Adrenal gland (tissue), 12 donors: ENCODE data around the gene TOMM6. TPM values are rescaled to one million over a fixed set of nuclear protein-coding genes. Genes with fewer than 3 reads are reported as not detected.
A peak's percentile ranks its signal among the peaks of the same experiment; 100 is the strongest.
"Not testable (repeated sequence)": the region's sequence is repeated elsewhere in the genome, so short reads cannot be mapped to it uniquely, and the experiment has no call there.

ENCODE experiments used
- DNase-seq, 7 donors: peaks; one replicate each; pipeline ENCODE4 v3.0.0-alpha.2; 2019 to 2020
- H3K27ac ChIP-seq, 5 donors: fragments of 200-600 bp; sonication (generic) in 4 of 5; 1 replicate in 3 of 5; 2 replicates in 2 of 5; pipeline versions ENCODE4 v1.5.1 to v1.8.0; 2016 to 2020; ENCODE audit warnings: mild to moderate bottlenecking in 1 of 5
- H3K27me3 ChIP-seq: fragments of 200-600 bp; 2 replicates; pipeline ENCODE4 v1.8.0; 2021
- H3K36me3 ChIP-seq, 2 donors: fragments of 200-600 bp; replicated peaks in 1 of 2; 1 replicate in 1 of 2; 2 replicates in 1 of 2; pipeline versions ENCODE4 v1.5.1 to v1.8.0; 2018 to 2022
- H3K4me1 ChIP-seq, 2 donors: fragments of 200-600 bp; replicated peaks in 1 of 2; 1 replicate in 1 of 2; 2 replicates in 1 of 2; pipeline versions ENCODE4 v1.5.1 to v1.8.0; 2018 to 2021
- H3K4me3 ChIP-seq, 4 donors: fragments of 200-600 bp; sonication (generic) in 3 of 4; one replicate each; pipeline ENCODE4 v1.5.1; 2016 to 2018
- H3K9me3 ChIP-seq, 3 donors: fragments of 200-600 bp; sonication (generic) in 1 of 3; replicated peaks in 1 of 3; 1 replicate in 2 of 3; 2 replicates in 1 of 3; pipeline versions ENCODE4 v1.5.1 to v1.8.0; 2016 to 2021
- POLR2A ChIP-seq, 2 donors: fragments of 450-650 bp; IDR thresholded peaks; one replicate each; pipeline ENCODE4 v1.6.1; 2017; ENCODE audit warnings: antibody characterized with exemption in 2 of 2, mild to moderate bottlenecking in 2 of 2, moderate library complexity in 1 of 2
- WGBS, 4 donors: extraction: QIAGEN DNeasy Blood & Tissue Kit in 2 of 4; methylation state at CpG; one replicate each; pipeline versions ENCODE4 v1.1.5 to v1.1.7; 2013 to 2017; 5-methylcytosine and 5-hydroxymethylcytosine counted together
- intact Hi-C, 2 donors: fragments of 100-400 bp; cut with DNase I; formaldehyde crosslinking; loops; one replicate each; pipeline versions ENCODE4 v1.14.1 to v1.15.0; 2022 to 2023
- polyA plus RNA-seq, 3 donors: library from polyadenylated mRNA; stranded (reverse); fragments of 200-250 nt in 2 of 3; fragments of 350-450 nt in 1 of 3; fragmentation: Illumina TruSeq in 1 of 3; extraction: RNeasy Lipid Tissue Mini Kit (QIAGEN cat#74804) in 1 of 3; gene quantifications; one replicate each; pipeline ENCODE4 v1.2.3, GENCODE V29; 2013 to 2014
- total RNA-seq, 9 donors: library from RNA; depleted of rRNA in 4 of 9; stranded (reverse); fragments of >200 nt in 4 of 9; fragments of 120-200 nt in 1 of 9; fragmentation: NEBNext Ultra II Directional in 1 of 9; extraction: Animal tissue kit (Norgen Biotek cat#: 25700) in 1 of 9; gene quantifications; one replicate each; pipeline versions ENCODE4 v1.1.0 to v1.2.4, GENCODE V29; 2013 to 2023
- TF ChIP-seq, protein P1 (sequence below), 6 experiments: fragments of 450-650 bp in 4 of 6; fragments of 200-600 bp in 2 of 6; sonication (generic) in 1 of 6; IDR thresholded peaks; 1 replicate in 5 of 6; 2 replicates in 1 of 6; pipeline versions ENCODE4 v1.5.1 to v1.8.0; 2016 to 2021; ENCODE audit warnings: antibody characterized with exemption in 6 of 6, mild to moderate bottlenecking in 2 of 6, moderate library complexity in 1 of 6
- donor health status: healthy with polysubstance abuse.
- donor health status: Bipolar disorder and iron deficiency.
- donor health status: DM: yes; HTN: yes; CAD: no.
- donor health status: DM: no; HTN: no; CAD: no.
- donor health status: DM: no; HTN: no; CAD: no.
- donor health status: DM: yes; HTN: yes; CAD: no.

Gene TOMM6
- total and polyA plus RNA-seq, 12 donors: 146 to 507 (median 243) TPM

DNA sequence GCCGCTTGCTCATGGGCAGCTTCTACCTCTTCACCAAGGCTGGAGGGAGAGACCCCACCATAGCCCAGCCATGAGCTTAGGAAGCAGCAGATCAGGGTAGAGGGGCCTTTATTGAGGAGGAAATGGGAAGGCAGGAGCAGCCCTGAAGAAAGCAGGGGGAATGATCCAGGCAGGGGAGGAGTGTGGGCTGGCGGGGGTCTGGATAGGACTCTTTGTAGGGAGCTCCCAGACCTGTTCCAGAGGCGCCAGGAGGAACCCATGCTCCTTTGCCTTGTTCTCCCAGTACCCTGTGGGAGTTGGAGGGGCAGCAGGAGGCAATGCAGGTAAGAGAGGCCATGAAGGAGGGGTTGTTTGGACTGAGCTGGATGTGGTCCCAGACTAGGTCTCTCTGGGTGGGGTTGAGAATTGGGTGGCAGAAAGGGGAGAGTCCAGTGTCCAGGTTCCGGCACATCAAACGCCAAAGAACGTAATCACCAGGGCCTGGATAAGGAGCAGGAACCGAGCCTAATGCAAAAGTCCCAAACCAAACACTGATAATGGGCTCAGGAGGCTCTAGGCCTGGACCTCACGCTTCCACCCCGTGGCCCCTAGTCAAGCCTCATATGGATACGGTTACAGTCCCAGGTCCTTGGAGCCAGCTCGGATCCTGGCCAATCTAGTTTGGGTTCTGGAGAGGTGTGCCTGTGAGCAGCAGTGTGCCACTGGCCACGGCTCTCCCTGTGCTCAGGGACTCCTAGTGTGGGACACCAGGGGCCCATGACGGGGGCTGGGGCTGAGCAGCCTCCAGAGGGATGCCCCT, 28.2 kb upstream of the TOMM6 start:
- intact Hi-C loops: no loop called here

DNA sequence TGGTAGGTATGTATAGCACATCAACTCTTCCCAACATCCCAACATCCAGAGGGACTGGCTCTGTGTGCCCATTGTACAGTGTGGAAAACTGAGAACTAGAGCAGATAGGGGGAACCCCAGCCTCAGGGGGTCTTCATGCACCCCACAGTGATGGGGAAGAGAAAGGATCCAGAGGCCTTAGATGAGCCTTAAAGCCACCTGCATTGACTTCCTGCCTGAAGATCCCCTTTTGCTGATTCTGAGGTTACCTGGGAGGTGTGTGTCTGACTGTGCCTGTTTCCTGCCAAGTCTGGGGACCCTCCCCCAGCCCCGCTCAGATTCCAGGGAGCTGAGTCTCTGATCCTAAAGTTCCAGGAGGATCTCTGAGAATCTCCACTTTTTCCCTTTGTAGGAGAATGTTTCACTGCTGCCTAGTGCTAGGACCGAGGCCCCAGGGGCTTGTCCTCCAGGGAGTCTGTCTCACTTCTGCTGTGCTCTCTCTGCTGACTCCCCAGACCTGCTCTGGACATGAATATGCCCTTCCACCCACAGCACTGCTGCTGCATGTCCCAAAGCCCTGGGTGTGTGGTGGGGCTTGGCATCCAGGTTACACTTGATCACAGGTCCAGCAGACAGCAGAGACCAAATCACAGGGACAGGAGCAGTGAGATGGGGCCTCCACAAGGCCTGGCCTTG, 27.5 kb upstream of the TOMM6 start:
- Histone ChIP-seq H3K4me3 (no peak overlapping the region), H3K36me3 (no peaks in the 10 kb centered on the region), H3K27me3 (no peaks in the 10 kb centered on the region), H3K4me1 (no peaks in the 10 kb centered on the region), H3K27ac (no peak overlapping the region), H3K9me3 (no peaks in the 10 kb centered on the region)
- WGBS, 4 donors: 70 to 100% (median 85%) methylated on average over 2 of the region's 2 CpGs
- no peak for DNase-seq
- intact Hi-C loops: no loop called here
- TF ChIP-seq, protein P1, sequence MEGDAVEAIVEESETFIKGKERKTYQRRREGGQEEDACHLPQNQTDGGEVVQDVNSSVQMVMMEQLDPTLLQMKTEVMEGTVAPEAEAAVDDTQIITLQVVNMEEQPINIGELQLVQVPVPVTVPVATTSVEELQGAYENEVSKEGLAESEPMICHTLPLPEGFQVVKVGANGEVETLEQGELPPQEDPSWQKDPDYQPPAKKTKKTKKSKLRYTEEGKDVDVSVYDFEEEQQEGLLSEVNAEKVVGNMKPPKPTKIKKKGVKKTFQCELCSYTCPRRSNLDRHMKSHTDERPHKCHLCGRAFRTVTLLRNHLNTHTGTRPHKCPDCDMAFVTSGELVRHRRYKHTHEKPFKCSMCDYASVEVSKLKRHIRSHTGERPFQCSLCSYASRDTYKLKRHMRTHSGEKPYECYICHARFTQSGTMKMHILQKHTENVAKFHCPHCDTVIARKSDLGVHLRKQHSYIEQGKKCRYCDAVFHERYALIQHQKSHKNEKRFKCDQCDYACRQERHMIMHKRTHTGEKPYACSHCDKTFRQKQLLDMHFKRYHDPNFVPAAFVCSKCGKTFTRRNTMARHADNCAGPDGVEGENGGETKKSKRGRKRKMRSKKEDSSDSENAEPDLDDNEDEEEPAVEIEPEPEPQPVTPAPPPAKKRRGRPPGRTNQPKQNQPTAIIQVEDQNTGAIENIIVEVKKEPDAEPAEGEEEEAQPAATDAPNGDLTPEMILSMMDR (IDR thresholded peaks at IDR 0.05): no peak
- TF ChIP-seq POLR2A (IDR thresholded peaks at IDR 0.05): no peak

More for the DNA sequence above, 28.2 kb upstream of the TOMM6 start:
- no peak overlapping the region for H3K27ac ChIP-seq
- no peaks in the 10 kb centered on the region for H3K9me3 ChIP-seq
- H3K4me3 ChIP-seq: no peak overlapping the region
- no peaks in the 10 kb centered on the region for H3K36me3 ChIP-seq
- no peak for DNase-seq
- WGBS, 4 donors: 91 to 94% (median 93%) methylated on average over 7 to 13 of the region's 13 CpGs
- no peaks in the 10 kb centered on the region for H3K4me1 ChIP-seq
- TF ChIP-seq, protein P1 (IDR thresholded peaks at IDR 0.05): no peak
- TF ChIP-seq POLR2A (IDR thresholded peaks at IDR 0.05): no peak
- H3K27me3 ChIP-seq: no peaks in the 10 kb centered on the region

DNA sequence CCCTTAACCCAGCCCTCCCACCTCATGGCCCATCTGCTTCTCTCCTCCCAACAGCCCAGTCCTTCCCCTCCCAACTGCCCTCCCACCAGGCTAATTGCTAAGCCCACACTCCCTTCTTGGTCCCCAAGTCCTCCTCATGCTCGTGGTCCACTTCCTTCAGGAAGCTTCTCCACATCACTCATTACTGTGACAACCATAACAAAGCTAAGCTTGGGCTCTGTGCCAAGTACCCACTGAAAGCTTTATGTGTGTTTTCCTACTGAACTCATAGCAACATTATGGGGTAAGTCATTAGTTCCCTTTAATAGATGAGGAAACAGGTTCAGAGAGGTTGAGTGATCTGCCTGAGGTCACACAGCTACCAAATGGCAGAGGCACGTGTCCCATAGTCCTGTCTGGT, 24.0 kb upstream of the TOMM6 start:
- 0 to 30% (median 18%) methylated on average over 1 to 2 of the region's 2 CpGs for WGBS, 4 donors
- no peaks in the 10 kb centered on the region for H3K27me3 ChIP-seq
- intact Hi-C loops: no loop called here
- H3K4me3 ChIP-seq: no peak overlapping the region
- no peak for DNase-seq
- H3K36me3 ChIP-seq: no peaks in the 10 kb centered on the region
- H3K4me1 ChIP-seq: peaks cover 0 to 10% of the 10 kb centered on the region in 2 donors
- H3K9me3 ChIP-seq: no peaks in the 10 kb centered on the region
- no peak for TF ChIP-seq POLR2A (IDR thresholded peaks at IDR 0.05)
- TF ChIP-seq, protein P1 (IDR thresholded peaks at IDR 0.05): no peak
- no peak overlapping the region for H3K27ac ChIP-seq

DNA sequence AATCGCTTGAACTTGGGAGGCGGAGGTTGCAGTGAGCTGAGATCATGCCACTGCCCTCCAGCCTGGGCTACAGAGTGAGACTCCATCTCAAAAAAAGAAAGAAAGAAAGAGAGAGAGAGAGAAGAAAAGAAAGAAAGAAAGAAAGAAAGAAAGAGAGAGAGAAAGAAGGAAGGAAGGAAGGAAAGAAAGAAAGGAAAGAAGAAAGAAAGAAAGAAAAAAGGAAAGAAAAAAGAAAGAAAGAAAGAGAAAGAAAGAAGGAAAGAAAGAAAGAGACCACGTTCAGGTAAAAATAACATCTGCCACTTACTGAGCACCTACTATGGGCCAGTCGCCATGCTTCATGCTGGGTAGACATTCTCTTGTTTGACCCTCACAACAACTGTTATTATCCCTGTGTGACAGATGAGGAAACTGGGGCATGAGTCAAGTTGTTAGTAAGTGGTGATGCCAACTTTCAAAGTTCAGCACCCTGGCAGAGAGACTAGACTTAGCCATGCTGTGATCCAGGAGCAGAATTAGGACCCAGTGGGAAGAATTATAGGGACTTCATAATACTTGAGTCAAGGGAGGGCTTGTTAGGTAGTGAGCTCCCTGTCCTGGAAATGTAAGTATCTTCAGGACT, 21.3 kb upstream of the TOMM6 start:
- 78 to 96% (median 88%) methylated on average over 4 of the region's 4 CpGs for WGBS, 4 donors
- intact Hi-C loops, H3K27me3 ChIP-seq, H3K4me3 ChIP-seq, DNase-seq, H3K4me1 ChIP-seq, H3K9me3 ChIP-seq: not testable (repeated sequence)
- H3K36me3 ChIP-seq: peaks cover 0 to 20% of the 10 kb centered on the region in 2 donors
- H3K27ac ChIP-seq: peak overlapping the region in 1 of 5 donors; percentile 82
